TTC549 (cell line): ENCODE measurements around the gene DGKD.
A peak's percentile ranks its signal among the peaks of the same experiment; 100 is the strongest.

ENCODE experiments used
- FAIRE-seq: peaks from 2 replicates; lab custom pipeline; 2012; peaks lifted over from hg19 to GRCh38; lab: Jason Lieb, UNC

Gene DGKD

GRCh38 chr2:233501198-233502076 is 147.1 kb downstream of the DGKD start:
- no peak for FAIRE-seq

- no peak for FAIRE-seq
Measured at GRCh38 chr2:233503481-233503880, 149.2 kb downstream of the DGKD start.

- no peak for FAIRE-seq
Measured at GRCh38 chr2:233503947-233504637, 149.8 kb downstream of the DGKD start.

GRCh38 chr2:233513953-233514655 is 159.8 kb downstream of the DGKD start:
- no peak for FAIRE-seq

GRCh38 chr2:233519787-233520611 is 165.7 kb downstream of the DGKD start:
- FAIRE-seq: peak; percentile 31
